ENCODE measurements around the gene ASB1.

Gene ASB1

DNA sequence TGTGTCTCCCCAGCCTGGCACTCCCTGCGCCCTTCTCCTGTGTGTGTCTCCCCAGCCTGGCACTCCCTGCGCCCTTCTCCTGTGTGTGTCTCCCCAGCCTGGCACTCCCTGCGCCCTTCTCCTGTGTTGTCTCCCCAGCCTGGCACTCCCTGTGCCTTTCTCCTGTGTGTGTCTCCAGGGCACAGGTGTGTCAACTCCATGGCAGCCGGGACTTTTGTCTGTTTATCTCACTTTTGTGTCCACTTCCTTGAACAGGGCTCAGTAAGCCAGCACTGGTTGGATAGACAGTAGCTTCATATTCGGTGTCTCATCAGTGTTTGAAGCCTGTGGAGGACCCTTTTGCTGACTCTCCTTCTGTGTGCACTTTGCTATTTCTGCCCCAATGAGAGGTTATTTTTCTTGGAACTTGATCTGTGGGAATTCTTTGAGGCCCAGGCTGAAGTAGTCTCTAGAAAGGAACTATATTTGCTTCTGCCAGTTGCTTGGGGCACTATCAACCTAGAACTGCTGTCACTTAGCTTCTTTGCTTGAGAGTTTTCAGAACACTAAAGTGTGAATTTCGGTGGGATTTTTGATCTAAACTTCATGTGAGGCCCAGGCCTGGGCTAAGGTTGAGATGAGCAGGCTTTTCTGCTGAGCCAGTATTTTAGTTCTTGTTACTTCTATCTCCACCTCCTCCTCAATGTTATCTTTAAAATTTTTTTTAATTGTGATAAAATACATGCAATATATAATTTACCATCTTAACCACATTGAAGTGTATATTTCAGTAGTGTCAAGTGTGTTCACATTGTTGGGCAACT is 8.3 kb upstream of the ASB1 start:
- no peak overlapping the region for H3K4me2 ChIP-seq (ENCODE audit: low read depth, low read length)
- H3K27me3 ChIP-seq (replicated peaks; ENCODE audit: insufficient read depth, low read length) = no peaks in the 10 kb centered on the region
- H3K27ac ChIP-seq (ENCODE audit: low read length) = no peak overlapping the region
- no peak overlapping the region for H3K4me3 ChIP-seq (ENCODE audit: low read length)
- no peak for TF ChIP-seq EZH2 (optimal IDR thresholded peaks at IDR 0.05; ENCODE audit: low read depth, low read length)
- TF ChIP-seq, protein P1, sequence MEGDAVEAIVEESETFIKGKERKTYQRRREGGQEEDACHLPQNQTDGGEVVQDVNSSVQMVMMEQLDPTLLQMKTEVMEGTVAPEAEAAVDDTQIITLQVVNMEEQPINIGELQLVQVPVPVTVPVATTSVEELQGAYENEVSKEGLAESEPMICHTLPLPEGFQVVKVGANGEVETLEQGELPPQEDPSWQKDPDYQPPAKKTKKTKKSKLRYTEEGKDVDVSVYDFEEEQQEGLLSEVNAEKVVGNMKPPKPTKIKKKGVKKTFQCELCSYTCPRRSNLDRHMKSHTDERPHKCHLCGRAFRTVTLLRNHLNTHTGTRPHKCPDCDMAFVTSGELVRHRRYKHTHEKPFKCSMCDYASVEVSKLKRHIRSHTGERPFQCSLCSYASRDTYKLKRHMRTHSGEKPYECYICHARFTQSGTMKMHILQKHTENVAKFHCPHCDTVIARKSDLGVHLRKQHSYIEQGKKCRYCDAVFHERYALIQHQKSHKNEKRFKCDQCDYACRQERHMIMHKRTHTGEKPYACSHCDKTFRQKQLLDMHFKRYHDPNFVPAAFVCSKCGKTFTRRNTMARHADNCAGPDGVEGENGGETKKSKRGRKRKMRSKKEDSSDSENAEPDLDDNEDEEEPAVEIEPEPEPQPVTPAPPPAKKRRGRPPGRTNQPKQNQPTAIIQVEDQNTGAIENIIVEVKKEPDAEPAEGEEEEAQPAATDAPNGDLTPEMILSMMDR (IDR thresholded peaks at IDR 0.05; ENCODE audit: low read length) = no peak
- no peak for TF ChIP-seq EZH2phosphoT487 (IDR thresholded peaks at IDR 0.05; ENCODE audit: low read length)
- no peaks in the 10 kb centered on the region for H3K9me3 ChIP-seq (replicated peaks; ENCODE audit: insufficient read depth, low read length)
- H3K79me2 ChIP-seq (ENCODE audit: low read length) = no peaks in the 10 kb centered on the region
- H2AFZ ChIP-seq (ENCODE audit: low read length) = no peak overlapping the region
- peaks cover 16% of the 10 kb centered on the region for H3K4me1 ChIP-seq (ENCODE audit: low read length)
- no peaks in the 10 kb centered on the region for H3K36me3 ChIP-seq (replicated peaks; ENCODE audit: insufficient read depth, low read length)
- H3F3A ChIP-seq (ENCODE audit: insufficient read depth, low read length) = peaks cover 18% of the 10 kb centered on the region; the same call in 1 of the 2 replicates
- no peaks in the 10 kb centered on the region for H4K20me1 ChIP-seq (ENCODE audit: insufficient read depth, low read length)
- no peak overlapping the region for H3K9ac ChIP-seq (ENCODE audit: low read length)
- no peak for DNase-seq
- no peaks in the 10 kb centered on the region for H3K9me2 ChIP-seq (replicated peaks; ENCODE audit: insufficient read depth, low read length)

DNA sequence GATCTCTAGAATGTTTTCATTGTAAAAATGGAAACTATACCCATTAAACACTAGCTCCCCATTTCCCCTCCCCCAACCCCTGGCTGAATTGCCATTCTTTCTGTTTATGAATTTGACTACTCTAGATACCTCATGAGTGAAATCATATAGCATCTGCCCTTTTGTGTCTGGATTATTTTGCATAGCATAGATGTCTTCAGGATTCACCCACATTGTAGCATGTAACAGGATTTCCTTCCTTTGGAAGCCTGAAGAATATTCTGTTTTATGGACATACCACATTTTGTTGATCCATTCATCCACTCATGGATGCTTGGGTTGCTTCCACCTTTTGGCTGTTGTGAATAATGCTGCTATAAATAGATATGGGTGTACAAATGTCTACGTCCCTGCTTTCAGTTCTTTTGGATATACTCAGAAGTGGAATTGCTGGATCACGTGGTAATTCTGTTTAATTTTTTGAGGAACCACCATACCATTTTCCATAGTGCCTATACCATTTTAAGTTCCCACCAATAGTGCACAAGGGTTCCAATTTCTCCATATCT is 7.7 kb upstream of the ASB1 start:
- H3F3A ChIP-seq (ENCODE audit: insufficient read depth, low read length) = peaks cover 16% of the 10 kb centered on the region; the same call in 1 of the 2 replicates
- H3K9me2 ChIP-seq (replicated peaks; ENCODE audit: insufficient read depth, low read length) = no peaks in the 10 kb centered on the region
- H3K79me2 ChIP-seq (ENCODE audit: low read length) = no peaks in the 10 kb centered on the region
- H3K4me1 ChIP-seq (ENCODE audit: low read length) = peaks cover 16% of the 10 kb centered on the region
- no peaks in the 10 kb centered on the region for H3K27me3 ChIP-seq (replicated peaks; ENCODE audit: insufficient read depth, low read length)
- TF ChIP-seq, protein P1 (IDR thresholded peaks at IDR 0.05; ENCODE audit: low read length) = no peak
- TF ChIP-seq EZH2phosphoT487 (IDR thresholded peaks at IDR 0.05; ENCODE audit: low read length) (no peak), EZH2 (optimal IDR thresholded peaks at IDR 0.05; ENCODE audit: low read depth, low read length) (no peak)
- H4K20me1 ChIP-seq (ENCODE audit: insufficient read depth, low read length) = no peaks in the 10 kb centered on the region
- no peak overlapping the region for H2AFZ ChIP-seq (ENCODE audit: low read length)
- no peak overlapping the region for H3K4me3 ChIP-seq (ENCODE audit: low read length)
- H3K36me3 ChIP-seq (replicated peaks; ENCODE audit: insufficient read depth, low read length) = no peaks in the 10 kb centered on the region
- H3K4me2 ChIP-seq (ENCODE audit: low read depth, low read length) = no peak overlapping the region
- H3K27ac ChIP-seq (ENCODE audit: low read length) = no peak overlapping the region
- no peak overlapping the region for H3K9ac ChIP-seq (ENCODE audit: low read length)
- DNase-seq = no peak
- no peaks in the 10 kb centered on the region for H3K9me3 ChIP-seq (replicated peaks; ENCODE audit: insufficient read depth, low read length)

DNA sequence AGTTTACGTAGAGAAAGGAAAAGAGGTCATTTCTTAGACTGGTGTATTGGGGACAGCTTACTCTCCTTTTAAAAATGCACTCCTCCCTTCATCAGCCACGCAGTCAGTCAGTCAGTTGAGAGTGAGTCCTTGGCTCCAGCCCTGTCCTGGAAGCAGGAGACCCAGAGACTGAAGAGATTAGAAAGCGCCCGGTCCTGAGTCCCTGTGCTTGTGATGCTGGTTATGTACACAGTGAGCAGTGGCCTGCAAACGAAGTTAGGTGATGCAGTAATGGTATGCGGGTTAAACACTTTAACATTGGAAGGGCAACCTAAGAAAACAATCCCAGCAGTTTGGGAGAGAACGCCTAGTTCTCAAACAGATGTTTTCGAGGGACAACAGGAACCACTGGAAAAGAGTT is 6.3 kb upstream of the ASB1 start:
- Histone ChIP-seq H3K36me3 (replicated peaks; ENCODE audit: insufficient read depth, low read length) (no peaks in the 10 kb centered on the region), H2AFZ (ENCODE audit: low read length) (no peak overlapping the region), H3K4me1 (ENCODE audit: low read length) (peaks cover 5% of the 10 kb centered on the region; the same call in 1 of the 2 replicates), H4K20me1 (ENCODE audit: insufficient read depth, low read length) (no peaks in the 10 kb centered on the region), H3K4me2 (ENCODE audit: low read depth, low read length) (no peak overlapping the region), H3K27me3 (replicated peaks; ENCODE audit: insufficient read depth, low read length) (no peaks in the 10 kb centered on the region), H3K9ac (ENCODE audit: low read length) (no peak overlapping the region), H3K9me3 (replicated peaks; ENCODE audit: insufficient read depth, low read length) (no peaks in the 10 kb centered on the region), H3K4me3 (ENCODE audit: low read length) (no peak overlapping the region), H3K27ac (ENCODE audit: low read length) (no peak overlapping the region), H3K79me2 (ENCODE audit: low read length) (no peaks in the 10 kb centered on the region), H3F3A (ENCODE audit: insufficient read depth, low read length) (peaks cover 6% of the 10 kb centered on the region; the same call in 1 of the 2 replicates), H3K9me2 (replicated peaks; ENCODE audit: insufficient read depth, low read length) (no peaks in the 10 kb centered on the region)
- TF ChIP-seq, protein P1 (IDR thresholded peaks at IDR 0.05; ENCODE audit: low read length) = no peak
- no peak for TF ChIP-seq EZH2 (optimal IDR thresholded peaks at IDR 0.05; ENCODE audit: low read depth, low read length)
- TF ChIP-seq EZH2phosphoT487 (IDR thresholded peaks at IDR 0.05; ENCODE audit: low read length) = no peak
- DNase-seq = no peak

Measured in MM.1S (cell line).